HG03135 (cell line): ENCODE results near the gene BEAN1.
"Not testable (repeated sequence)": the region's sequence is repeated elsewhere in the genome, so short reads cannot be mapped to it uniquely, and the experiment has no call there.

Experiments
- ATAC-seq: cut with Tn5 transposase; IDR thresholded peaks from one replicate; pipeline ENCODE4 v1.9.1; 2021; ENCODE audit warnings: mild to moderate bottlenecking, moderate library complexity; ENCODE audit not compliant: unreplicated experiment

Gene BEAN1

DNA sequence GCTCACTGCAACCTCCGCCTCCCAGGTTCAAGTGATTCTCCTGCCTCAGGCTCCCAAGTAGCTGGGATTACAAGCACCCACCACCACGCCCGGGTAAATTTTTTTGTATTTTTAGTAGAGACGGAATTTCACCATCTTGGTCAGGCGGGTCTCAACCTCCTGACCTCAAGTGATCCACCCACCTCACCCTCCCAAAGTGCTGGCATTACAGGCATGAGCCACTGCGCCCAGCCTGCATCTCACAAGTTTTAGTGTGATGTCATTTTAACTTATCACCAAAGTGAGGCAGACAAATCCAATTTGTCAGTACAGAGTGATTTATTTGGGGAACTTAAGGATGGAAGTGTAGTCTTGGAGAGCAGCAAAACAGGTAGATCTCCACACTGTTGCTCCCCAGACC lies 39.5 kb downstream of the BEAN1 start:
- ATAC-seq: not testable (repeated sequence)

DNA sequence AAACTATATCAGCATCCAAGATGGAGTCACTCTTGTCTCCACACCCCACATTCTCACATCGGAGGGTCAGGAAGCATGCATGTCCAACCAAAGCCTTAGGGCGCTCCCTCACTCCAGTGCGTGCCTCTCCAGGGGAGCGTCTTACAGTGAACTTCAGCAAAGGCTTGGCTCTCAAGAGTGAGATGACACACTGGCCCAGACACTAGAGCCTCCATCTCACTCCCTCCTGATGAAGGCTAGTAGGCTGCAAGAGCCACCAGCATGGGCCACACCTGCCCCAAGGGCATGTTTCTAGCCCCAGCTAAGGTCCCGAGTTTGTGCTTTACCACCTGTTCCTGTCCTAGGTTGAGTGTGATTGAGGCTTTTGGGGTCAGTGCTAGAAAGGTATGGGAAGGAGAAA lies 40.5 kb downstream of the BEAN1 start:
- no peak for ATAC-seq

DNA sequence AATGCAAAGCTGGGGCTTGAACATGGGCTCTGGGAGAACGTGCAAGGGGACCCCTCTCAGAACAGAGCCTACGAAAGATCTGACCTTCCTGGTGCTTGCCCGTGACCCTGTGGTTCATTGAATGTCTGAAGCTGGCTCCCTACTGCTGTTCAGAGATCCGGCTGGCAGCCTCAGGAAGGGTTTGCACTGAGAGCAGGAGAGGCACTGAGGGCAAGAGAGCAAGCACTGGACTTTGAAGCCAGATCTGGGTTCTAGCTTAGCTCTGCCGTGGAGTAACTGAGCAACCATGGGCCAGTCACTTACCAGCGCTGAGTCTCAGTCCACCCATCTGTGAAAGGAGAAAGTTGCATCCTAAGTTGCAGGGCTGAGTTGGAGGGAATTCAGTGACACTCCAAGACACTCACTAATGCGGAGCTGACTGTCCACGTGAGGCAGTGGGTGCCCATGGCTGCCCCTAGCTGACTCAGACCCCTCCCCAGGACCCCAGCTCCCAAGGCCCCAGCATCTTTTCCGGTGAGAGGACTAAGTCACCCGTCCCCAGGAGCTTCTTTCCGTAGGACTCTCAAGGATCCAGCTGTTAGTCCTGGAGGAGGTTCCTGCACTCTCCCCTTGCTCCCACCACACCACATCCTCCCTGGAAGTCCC lies 41.3 kb downstream of the BEAN1 start:
- ATAC-seq: no peak

DNA sequence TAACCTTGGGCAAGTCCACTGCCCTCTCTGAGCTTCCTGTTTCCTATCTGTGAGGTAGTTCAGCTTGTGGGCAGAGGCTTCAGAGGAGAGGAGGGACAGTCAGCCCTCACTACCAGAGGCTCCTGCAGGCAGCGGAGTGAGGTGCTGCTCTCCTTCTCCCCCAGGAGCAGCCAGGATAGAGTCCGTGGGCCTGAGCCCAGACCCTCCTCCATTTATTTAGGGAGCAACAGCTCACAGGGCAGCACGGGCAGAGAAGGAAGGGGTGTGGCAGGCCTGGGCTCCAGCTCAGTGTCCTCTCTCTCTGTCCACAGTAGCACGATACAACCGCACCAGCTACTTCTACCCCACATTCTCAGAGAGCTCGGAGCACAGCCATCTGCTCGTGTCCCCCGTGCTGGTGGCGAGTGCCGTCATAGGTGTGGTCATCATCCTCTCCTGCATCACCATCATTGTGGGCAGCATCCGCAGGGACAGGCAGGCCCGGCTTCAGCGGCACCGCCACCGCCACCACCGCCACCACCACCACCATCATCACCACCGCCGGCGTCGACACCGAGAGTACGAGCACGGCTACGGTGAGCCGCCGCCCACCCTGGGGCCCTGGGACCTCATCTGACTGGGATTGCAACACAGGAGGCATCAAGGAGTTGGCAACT lies 42.3 kb downstream of the BEAN1 start:
- ATAC-seq: no peak

DNA sequence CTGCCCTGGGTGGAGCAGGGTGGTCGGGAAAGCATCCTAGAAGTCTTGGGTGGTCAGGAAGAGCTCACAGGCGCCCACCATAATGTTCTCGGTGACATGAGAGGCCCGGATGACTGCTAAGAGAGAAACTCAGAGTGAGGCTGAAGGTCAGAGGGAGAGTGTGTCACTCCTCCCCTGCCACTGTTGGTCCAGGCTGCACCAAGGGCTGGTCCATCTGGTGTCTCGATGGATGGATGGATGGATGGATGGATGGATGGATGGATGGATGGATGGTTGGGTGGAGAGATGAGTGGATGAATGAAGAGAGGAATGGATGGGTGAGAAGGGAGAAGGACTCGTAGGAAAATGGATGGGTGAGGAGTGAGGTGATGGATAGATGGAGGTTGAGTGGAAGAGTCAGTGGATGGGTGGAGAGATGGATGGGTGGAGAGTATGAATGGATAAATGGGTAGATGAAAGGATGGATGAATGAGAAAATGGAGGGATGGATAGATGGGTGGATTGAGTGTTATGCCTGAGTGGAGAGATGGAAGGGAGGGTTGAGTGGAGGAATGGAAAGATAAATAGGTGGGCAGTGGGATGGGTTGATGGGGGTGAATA lies 43.0 kb downstream of the BEAN1 start:
- ATAC-seq: no peak

DNA sequence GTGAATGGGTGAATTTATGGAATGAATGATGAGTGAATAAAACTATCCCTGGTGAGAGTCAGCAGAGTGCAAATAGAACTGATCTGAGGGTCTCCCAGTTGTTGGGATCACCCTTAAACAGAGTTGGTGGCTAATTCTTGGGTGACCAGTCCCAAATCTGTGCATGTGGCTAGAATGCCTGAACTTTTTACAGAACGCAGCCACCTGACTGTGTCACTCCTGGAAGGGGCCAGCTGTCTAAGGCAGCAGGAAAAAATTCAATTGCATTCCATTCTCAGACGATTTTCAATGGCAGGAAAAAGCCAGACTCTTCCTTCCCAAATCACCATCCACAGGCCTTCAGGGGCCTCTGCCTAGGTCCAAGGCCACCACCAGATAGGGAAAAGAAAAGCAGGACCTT lies 43.5 kb downstream of the BEAN1 start:
- no peak for ATAC-seq

DNA sequence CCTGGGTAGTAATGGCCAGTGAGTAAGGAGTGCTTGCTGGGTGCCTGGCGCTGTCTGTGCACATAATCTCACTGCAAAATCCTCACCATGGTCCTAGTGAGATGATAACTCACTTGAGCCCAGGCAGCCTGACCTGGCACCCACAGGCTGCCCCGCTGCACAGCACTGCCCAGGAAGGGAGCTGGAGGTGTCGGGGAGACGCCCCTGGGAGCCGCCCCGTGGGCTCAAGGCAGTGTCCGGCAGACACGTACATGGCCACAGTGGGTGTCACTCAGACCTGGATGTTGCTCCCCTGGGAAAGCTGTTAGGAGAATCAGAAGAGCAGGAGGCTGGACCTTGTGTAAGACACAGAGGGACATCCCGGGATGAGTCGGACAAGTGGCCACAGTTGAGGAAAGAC lies 44.2 kb downstream of the BEAN1 start:
- no peak for ATAC-seq

DNA sequence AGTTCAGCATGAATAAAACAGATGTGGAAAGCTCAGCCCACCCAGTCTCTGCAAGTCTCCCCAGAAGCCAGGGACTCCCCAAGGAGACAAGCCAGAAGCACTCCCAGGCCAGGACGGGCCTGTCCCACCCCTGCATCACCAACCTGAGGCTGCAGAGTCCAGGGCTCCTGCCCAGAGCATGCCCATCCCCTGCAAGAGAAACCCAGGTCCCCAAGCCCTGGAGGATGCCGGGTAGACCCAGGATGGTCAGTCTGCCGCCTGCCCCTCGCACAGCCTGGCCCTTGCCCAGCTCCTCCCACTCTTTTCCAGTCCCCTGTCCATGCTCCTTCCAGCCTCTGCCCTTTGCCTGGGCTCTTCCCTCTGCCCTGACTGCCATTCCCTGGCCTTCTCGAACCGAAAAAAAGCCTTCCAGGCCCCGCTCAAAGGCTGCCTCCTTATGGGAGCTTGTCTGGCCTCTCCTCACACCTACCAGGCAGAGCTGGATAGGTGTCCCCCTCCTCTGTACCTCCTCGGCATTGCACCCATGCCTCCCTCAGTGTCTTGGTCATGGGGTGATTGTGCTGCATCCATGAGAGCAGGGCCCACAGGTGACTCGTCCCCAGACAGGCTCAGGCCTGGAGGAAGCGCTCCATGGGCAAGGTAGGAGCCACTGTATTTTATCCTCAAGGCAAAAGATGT lies 44.8 kb downstream of the BEAN1 start:
- no peak for ATAC-seq

DNA sequence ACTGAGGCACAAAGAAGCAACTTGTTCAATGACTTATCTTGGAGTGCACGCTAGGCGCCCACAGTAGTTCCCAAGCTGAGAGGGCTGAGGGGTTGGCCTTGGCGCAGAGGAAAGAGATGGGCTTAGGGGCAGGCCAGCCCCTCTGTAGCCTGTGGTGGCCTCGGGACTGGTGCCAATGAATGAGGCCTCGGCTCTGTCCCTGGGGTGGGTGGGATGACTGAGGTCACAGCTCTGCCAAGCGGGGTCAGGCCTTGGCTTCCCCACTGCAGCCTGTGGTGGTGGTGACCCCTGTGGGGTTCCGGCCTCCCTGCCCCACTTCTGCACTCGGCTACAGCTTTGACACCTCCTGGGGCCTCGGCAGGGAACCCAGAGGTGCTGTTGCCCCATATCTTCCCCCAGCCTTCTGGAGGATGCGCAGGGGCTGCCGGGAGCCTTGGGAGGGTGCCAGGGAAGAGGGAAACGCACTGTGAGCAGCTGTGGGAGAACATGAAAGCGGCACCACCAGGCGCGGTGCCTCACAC lies 46.0 kb downstream of the BEAN1 start:
- no peak for ATAC-seq

DNA sequence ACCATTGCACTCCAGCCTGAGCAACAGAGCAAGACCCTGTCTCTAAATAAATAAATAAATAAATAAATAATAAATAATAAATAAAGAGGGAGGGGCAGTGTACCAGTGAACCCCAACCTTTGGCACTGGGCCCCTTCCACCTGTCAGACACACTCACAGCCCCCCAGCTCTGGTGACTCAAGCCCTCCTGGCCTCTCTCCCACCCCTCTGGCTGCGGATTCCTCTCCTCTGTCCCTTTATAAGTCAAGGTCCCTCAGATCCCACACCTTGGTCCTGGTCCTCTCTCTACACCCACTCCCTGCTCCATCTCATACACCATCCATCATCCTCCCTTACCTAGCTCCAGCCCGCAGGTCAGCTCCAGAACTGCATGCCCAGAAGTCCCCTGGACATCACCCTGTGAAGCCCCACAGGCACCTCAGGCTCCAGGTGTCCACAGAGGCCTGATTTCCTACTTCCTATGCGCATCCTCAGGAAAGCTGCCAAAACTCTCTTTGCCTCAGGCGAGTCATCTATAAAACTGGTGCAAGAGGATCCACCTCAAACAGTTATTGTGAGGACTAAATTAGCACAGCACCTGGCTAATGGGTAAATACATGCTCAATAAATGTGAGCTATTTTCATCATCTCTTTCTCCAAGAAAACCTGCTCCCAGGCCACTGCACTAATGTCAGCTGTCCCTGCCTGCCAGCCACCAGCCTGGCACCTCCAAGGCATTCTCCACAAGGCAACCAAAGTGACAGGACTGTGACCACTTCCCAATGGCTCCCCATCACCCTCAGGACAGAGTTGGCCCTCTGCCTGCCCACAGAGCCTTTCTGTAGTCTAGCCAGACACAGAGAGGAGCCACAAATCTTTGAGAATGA lies 46.8 kb downstream of the BEAN1 start:
- ATAC-seq: no peak

DNA sequence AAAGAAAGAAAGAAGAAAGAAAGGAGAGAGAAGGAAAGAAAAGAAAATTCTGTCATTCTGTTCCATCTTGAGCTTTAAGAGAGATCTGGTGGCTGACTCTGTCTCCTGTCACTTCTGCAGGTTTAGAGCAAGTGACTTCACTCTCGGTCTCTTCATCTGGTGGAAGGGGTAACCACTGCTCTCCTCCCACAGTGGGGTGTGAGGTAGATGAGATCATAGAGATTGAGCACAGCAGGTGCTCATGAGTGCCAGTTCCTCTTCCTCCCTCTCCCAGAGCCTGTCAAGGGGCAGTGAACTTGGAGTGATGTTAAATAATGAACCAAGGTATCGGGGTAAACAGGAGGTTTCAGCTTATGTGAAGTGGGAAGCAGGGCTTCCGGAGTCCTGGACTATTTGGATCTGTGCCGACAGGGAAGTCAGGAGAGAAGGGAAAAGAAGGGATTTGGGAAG lies 47.7 kb downstream of the BEAN1 start:
- peak; percentile 83 for ATAC-seq

DNA sequence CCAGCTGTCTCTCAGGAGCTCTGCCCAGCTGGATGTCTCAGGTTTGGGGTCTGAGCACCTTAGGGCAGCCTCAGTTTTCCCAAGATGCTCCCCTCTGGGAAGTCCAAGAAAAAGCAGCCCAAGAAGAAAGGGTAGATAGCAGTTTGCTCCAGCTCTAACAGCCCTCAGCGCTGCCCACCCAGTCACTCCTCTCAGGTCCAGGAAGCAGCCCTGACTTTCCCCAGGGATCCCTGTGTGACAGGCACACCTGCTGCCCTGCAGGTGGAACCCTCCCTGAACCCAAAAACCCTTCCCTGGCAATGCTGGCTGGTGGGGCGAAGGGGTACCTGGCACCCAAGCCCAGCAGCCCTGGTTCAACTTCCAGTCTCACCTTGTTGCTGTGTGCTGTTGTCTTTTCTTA lies 48.1 kb downstream of the BEAN1 start:
- no peak for ATAC-seq

DNA sequence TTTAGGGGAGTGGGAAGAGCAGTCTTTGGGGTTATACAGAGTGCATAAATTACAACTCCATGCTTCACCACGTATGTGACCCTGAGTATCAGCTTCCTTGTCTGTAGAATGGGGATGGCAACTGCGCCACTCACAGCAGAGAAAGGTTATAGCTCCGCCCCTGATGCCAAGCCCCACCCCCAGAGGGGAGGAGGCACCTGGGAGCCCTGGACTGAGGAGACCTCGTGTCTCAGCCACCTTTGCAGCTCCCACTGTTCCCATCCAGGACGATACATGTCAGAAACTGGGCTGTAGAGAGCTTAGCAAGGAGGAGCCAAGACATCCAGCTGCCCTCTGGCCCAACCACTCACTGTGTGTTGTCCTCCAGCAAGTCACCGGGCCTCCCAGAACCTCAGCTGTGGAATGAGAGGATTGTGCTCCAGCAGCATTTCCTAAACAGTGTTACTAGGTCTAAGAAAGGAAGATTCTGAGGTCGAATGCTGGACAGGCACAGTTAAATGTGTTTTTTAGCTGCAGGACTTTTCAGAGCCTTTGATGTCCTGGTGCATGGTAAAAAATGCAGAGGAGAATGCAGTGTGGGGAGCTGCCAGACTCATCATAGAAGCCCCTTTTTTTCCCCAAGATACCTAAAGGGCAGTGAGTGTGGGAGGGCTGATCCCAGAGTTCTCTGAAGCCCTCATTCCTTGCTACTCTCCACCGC lies 49.4 kb downstream of the BEAN1 start:
- ATAC-seq: no peak

DNA sequence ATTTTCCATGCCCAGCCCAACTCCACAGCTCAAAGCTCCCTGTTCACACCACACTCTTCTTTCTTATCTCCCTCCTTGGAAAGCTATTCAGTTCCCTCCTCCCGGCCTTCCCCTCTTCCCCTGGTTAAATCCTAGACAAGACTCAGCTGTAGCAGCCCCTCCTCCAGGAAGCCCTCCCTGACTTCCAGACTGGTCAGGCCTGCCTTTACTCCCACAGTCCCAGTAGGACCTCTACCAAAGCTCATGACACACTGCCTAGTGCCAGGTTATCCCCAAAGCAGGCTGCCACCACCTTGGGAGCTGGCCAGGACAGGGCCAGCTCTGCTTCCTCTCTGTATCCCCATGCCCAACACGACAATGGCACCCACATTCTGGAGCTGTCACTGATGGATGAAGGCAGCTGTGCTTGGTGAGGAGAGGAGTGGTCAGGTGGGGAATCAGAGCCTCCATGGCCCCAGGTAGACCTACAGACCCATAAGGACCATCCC lies 50.0 kb downstream of the BEAN1 start:
- no peak for ATAC-seq

DNA sequence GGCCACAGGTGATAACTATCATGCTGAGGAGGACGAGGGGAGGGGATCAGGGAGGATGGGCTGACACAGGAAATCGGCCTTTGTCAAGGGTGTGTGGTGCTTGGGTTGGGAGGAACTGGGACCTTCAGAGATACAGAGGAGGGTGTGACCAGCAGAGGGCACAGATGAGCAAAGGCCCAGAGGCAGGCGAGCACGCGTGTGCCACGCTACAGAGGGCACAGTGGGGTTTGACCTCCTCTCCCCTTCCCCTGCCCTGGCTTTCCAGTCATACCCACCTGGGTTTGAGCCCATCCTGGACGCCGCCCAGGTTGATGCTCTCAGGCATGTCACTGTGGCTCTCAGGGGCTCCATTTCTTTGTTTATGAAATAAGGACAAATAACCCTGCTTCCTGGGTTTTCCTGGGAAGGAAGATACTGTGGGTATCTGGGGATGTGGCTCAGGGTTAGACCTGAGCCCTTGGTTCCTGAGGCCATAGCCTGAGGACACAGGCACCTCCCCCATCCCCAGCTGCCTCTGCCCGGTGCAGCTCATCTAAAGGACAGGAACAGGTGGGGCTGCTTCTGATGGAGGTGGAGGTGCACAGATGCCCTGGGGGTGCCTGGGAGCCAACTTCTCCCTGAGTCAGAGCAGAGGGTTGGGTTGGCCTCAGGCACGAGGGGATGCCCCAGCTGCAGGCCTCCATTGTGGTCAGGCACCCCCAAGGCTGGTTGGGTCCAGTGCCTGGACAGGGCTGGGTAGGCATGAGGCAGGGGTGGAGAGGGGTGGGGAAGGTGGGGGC lies 51.8 kb downstream of the BEAN1 start:
- peak; percentile 59 for ATAC-seq

DNA sequence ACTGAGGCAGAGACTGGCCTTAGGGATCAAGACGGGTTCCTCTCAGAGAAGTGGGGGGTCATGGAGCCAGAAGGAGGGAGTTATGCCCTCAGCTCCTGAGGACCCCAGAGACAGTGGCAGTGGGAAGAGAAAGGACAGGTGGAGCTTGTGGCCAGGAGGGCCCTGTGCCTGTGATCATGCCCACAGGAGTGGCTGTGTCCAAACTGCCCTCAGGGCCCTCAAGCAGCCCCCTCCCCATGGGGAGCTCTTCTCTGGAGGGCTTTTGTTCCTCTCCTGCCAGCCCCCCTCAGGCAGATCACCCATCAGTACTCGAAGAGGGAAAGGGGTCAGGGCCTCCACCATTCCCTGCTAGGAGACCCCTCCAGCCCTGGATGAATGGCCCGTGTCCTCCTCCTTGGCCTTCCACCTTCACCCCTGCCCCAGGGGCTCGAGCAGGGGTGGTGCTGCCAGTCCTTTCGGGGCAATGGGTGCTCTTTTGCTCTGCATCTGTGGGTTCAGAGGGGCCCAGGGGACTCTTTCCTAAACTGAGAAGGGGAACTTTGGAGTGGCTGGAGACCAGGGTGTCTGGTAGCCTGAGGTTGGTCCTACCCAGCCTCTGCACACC lies 52.7 kb downstream of the BEAN1 start:
- no peak for ATAC-seq

DNA sequence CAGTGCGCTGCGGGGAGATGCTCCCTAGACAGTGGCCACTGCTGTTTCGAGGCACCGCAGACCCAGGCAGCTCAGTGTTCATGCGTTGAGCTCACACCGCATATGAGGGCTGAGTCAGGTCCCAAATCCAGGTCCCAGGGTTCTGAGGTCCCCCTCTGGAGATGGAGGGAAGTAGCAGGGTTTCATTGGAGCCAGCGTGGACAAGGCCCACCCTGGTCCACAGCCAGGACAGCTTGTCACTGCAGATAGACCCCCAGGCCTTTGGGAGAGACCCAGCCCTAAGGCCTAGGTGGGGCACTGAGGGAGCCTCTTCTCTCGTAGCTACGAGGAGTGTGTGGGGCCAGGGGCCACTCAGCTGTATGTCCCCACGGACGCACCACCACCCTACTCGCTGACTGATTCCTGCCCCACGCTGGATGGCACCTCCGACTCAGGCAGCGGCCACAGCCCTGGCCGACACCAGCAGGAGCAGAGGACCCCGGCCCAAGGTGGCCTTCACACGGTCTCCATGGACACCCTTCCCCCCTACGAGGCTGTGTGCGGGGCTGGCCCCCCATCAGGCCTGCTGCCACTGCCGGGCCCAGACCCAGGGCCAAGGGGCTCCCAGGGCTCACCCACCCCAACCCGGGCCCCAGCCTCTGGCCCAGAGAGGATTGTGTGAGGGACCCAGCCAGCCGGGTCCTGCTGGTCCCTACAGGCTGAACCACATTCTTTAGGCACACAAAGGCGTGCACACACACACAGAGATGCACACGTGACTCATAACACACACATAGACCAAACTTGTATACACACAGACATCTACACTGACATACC lies 53.4 kb downstream of the BEAN1 start:
- ATAC-seq: no peak
